PC-9 (cell line): Measurements from ENCODE around the gene GPC5. TPM values are rescaled to one million over a fixed set of nuclear protein-coding genes. Genes with fewer than 3 reads are reported as not detected.

Experiments
- BruUV-seq: library from RNA; stranded (reverse); fragments of 400-500 nt; replicated peaks from 2 replicates; lab custom pipeline; 2021; lab: Mats Ljungman, UMichigan
- CTCF ChIA-PET: fragments of 300-600 bp; sonication (Branson Sonifier 250); formaldehyde crosslinking; loops from one replicate; lab custom pipeline; 2022; ENCODE audit warnings: antibody characterized with exemption; lab: Charles Lee
- POLR2A ChIA-PET: fragments of 300-600 bp; sonication (Branson Sonifier 250); formaldehyde crosslinking; loops from one replicate; lab custom pipeline; 2022; ENCODE audit warnings: antibody characterized with exemption; ENCODE audit not compliant: unreplicated experiment; lab: Charles Lee
- DNase-seq, 2 experiments: peaks; one replicate each; pipeline versions ENCODE4 v3.0.0 to v3.0.0-alpha.2; 2015 to 2022; ENCODE audit warnings: mixed read lengths in 1 of 2
- H2AFZ ChIP-seq: fragments of 200-600 bp; sonication (generic); 2 replicates; pipeline ENCODE4 v1.8.1; 2017; ENCODE audit warnings: antibody characterized with exemption
- H3F3A ChIP-seq: fragments of 200-600 bp; sonication (generic); 2 replicates; pipeline ENCODE4 v1.8.1; 2017; ENCODE audit warnings: antibody characterized with exemption, mild to moderate bottlenecking, low read depth; ENCODE audit not compliant: insufficient read depth
- H3K27ac ChIP-seq: fragments of 200-600 bp; sonication (generic); 2 replicates; pipeline ENCODE4 v1.6.1; 2016; ENCODE audit warnings: mixed run types
- H3K27me3 ChIP-seq: fragments of 200-600 bp; sonication (generic); 2 replicates; pipeline ENCODE4 v1.6.1; 2016; ENCODE audit warnings: low read depth, mixed run types; ENCODE audit not compliant: insufficient read depth
- H3K36me3 ChIP-seq: fragments of 200-600 bp; sonication (generic); 2 replicates; pipeline ENCODE4 v1.6.1; 2016; ENCODE audit warnings: low read depth, mixed run types
- H3K4me1 ChIP-seq: fragments of 200-600 bp; sonication (generic); replicated peaks from 2 replicates; pipeline ENCODE4 v1.6.1; 2016; ENCODE audit warnings: mixed run types; ENCODE audit not compliant: insufficient read depth
- H3K4me2 ChIP-seq: fragments of 200-600 bp; sonication (generic); 2 replicates; pipeline ENCODE4 v1.6.1; 2017; ENCODE audit warnings: mixed run types
- H3K4me3 ChIP-seq: fragments of 200-600 bp; sonication (generic); 2 replicates; pipeline ENCODE4 v1.6.1; 2016; ENCODE audit warnings: mixed run types
- H3K79me2 ChIP-seq: fragments of 200-600 bp; sonication (generic); 2 replicates; pipeline ENCODE4 v1.6.1; 2017; ENCODE audit warnings: low read depth, mixed run types
- H3K9me2 ChIP-seq: fragments of 200-600 bp; sonication (generic); 2 replicates; pipeline ENCODE4 v1.8.1; 2017; ENCODE audit warnings: mild to moderate bottlenecking; ENCODE audit not compliant: insufficient read depth
- H3K9me3 ChIP-seq: fragments of 200-600 bp; sonication (generic); 2 replicates; pipeline ENCODE4 v1.8.1; 2016; ENCODE audit warnings: low read depth; ENCODE audit not compliant: insufficient read depth
- H4K20me1 ChIP-seq: fragments of 200-600 bp; sonication (generic); 2 replicates; pipeline ENCODE4 v1.8.1; 2017; ENCODE audit not compliant: insufficient read depth
- EZH2 ChIP-seq: fragments of 200-600 bp; sonication (generic); IDR thresholded peaks from 2 replicates; pipeline ENCODE4 v1.8.0; 2017; ENCODE audit warnings: antibody characterized with exemption, low read depth
- intact Hi-C: fragments of 100-400 bp; cut with micrococcal nuclease; formaldehyde crosslinking; loops from one replicate; pipeline ENCODE4 v1.10.0; 2022; ENCODE audit not compliant: unreplicated experiment
- total RNA-seq: library from RNA; stranded (reverse); gene quantifications from 2 replicates; pipeline ENCODE4 v1.2.3, GENCODE V29; 2021
- TF ChIP-seq, protein P1 (sequence below): fragments of 200-600 bp; sonication (generic); conservative IDR thresholded peaks from 2 replicates; pipeline ENCODE4 v1.6.1; 2017; ENCODE audit warnings: mixed run types, antibody characterized with exemption, mild to moderate bottlenecking, moderate library complexity

GPC5 gene
- total RNA-seq, 1 experiment from 2014 or later, result not detected

- Histone ChIP-seq H3K79me2 (no peaks in the 10 kb centered on the region), H3K4me2 (no peak overlapping the region), H3F3A (no peaks in the 10 kb centered on the region), H3K4me3 (no peak overlapping the region), H3K9me3 (no peaks in the 10 kb centered on the region), H3K27me3 (no peaks in the 10 kb centered on the region), H3K9me2 (no peaks in the 10 kb centered on the region), H3K36me3 (no peaks in the 10 kb centered on the region), H4K20me1 (no peaks in the 10 kb centered on the region), H2AFZ (no peak overlapping the region), H3K4me1 (no peaks in the 10 kb centered on the region), H3K27ac (no peak overlapping the region)
- no peak for TF ChIP-seq EZH2
- TF ChIP-seq, protein P1, sequence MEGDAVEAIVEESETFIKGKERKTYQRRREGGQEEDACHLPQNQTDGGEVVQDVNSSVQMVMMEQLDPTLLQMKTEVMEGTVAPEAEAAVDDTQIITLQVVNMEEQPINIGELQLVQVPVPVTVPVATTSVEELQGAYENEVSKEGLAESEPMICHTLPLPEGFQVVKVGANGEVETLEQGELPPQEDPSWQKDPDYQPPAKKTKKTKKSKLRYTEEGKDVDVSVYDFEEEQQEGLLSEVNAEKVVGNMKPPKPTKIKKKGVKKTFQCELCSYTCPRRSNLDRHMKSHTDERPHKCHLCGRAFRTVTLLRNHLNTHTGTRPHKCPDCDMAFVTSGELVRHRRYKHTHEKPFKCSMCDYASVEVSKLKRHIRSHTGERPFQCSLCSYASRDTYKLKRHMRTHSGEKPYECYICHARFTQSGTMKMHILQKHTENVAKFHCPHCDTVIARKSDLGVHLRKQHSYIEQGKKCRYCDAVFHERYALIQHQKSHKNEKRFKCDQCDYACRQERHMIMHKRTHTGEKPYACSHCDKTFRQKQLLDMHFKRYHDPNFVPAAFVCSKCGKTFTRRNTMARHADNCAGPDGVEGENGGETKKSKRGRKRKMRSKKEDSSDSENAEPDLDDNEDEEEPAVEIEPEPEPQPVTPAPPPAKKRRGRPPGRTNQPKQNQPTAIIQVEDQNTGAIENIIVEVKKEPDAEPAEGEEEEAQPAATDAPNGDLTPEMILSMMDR, result no peak
- POLR2A ChIA-PET, result no interaction called here
- no peak for DNase-seq
- intact Hi-C loops, result no loop called here
- no TSS peak for BruUV-seq
- CTCF ChIA-PET, result no interaction called here
Observed at GRCh38 chr13:91464336-91464735, 65.9 kb downstream of the GPC5 start.

- no peak overlapping the region for H2AFZ ChIP-seq
- H3K9me2 ChIP-seq, result no peaks in the 10 kb centered on the region
- ChIA-PET POLR2A (no interaction called here), CTCF (no interaction called here)
- H3K4me3 ChIP-seq, result no peak overlapping the region
- intact Hi-C loops, result no loop called here
- no peaks in the 10 kb centered on the region for H3K27me3 ChIP-seq
- H3F3A ChIP-seq, result no peaks in the 10 kb centered on the region
- DNase-seq, result no peak
- TF ChIP-seq, protein P1, result no peak
- no peak for TF ChIP-seq EZH2
- H3K36me3 ChIP-seq, result no peaks in the 10 kb centered on the region
- no peak overlapping the region for H3K4me2 ChIP-seq
- no peaks in the 10 kb centered on the region for H4K20me1 ChIP-seq
- no peaks in the 10 kb centered on the region for H3K79me2 ChIP-seq
- H3K4me1 ChIP-seq, result no peaks in the 10 kb centered on the region
- BruUV-seq, result no TSS peak
- H3K27ac ChIP-seq, result no peak overlapping the region
- no peaks in the 10 kb centered on the region for H3K9me3 ChIP-seq
Observed at GRCh38 chr13:91467236-91467635, 68.8 kb downstream of the GPC5 start.

DNA sequence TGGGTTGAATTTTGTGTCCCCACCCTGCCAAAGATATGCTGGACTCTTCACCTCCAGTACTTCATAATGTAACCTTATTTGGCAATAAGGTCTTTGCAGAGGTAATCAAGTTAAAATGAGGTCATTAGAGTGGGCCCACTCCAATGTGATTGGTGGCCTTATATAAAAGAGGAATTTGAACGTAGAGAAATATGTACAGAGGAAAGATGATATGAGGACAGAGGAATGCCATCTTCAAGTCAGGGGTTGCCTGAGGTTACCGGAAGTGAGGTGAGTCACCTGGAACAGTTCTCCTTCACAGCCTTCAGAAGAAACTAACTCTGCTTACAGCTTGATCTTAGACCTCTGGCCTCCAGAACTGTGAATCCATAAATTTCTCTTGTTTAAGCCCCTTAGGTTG is 69.9 kb downstream of the GPC5 start:
- Histone ChIP-seq H3K4me3 (no peak overlapping the region), H3K4me1 (no peaks in the 10 kb centered on the region), H3K9me3 (no peaks in the 10 kb centered on the region), H3K27ac (no peak overlapping the region), H3K27me3 (no peaks in the 10 kb centered on the region), H3K36me3 (no peaks in the 10 kb centered on the region), H2AFZ (no peak overlapping the region), H3K9me2 (no peaks in the 10 kb centered on the region), H3F3A (no peaks in the 10 kb centered on the region), H3K79me2 (no peaks in the 10 kb centered on the region), H4K20me1 (no peaks in the 10 kb centered on the region), H3K4me2 (no peak overlapping the region)
- intact Hi-C loops, result no loop called here
- BruUV-seq, result no TSS peak
- TF ChIP-seq, protein P1, result no peak
- TF ChIP-seq EZH2, result no peak
- POLR2A ChIA-PET, result no interaction called here
- CTCF ChIA-PET, result no interaction called here
- DNase-seq, result no peak
